Activated CD4-positive, alpha-beta T cell treated with anti-CD3 and anti-CD28 coated beads for 1 hour (primary cell): ENCODE data around the gene ZNF644.
"Not testable (repeated sequence)": the region's sequence is repeated elsewhere in the genome, so short reads cannot be mapped to it uniquely, and the experiment has no call there.

Source experiments
- DNase-seq: peaks from one replicate; pipeline ENCODE4 v3.0.0-alpha.2; 2020

The ZNF644 gene

DNA sequence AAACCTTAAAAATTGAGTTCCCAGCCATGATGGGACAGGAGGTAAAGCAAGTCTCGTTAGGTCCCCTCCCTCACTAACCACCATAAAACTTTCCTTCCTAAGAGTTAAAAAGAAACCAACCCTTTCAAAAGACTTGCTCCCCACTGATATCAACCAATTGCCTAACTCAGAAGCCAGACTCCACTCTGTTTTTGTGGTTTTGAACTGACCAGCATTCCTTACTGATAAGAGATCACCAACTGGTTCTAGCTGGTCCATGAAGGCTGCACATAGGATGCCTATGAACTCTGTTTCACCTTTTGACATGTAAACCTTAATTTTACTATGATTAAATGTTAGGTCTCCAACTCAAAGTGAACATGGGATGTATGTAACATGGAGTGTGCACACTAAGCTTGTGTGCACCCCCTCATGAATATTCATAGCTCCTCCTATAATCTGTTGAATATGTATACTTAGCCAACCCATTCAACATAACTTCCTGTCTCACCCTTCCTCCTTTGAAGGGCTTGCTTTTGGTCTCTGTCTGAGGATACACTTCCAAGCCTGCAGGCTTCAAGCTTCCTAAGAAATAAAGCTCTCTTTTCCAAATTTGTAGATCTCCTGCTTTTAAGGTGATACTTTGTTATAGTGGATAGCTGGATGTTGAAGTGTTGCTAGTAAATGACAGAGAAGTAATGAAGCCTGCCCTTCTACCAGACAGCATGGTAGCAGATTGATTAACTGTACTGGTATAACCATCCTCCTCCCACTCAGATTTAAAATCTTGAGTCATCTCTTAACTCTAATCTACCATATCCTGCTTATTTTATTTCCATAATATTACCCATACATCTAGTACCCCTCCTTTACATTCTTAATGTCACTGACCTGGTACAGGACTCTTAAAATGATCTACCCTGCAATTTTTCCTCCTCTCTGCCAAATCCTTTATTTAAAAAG, 95.6 kb downstream of the ZNF644 start:
- DNase-seq: no peak

DNA sequence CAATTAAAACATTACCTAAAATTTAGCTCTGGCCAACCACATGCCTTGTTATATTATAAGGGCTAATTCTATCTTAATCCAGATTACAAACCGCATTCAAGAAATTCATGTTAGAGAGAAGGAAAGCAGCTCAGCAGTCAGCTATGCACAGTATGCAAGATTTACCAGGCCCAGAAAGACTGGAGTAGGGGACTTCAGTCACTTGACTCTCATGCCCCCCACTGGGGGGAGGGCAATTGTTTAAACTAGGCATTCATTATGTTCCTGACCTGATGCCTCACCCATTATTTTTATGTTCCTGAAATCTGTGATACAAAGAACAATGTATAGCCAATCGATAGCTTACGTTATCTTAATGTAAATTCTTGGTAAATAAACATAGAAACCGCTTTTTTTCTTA, 96.9 kb downstream of the ZNF644 start:
- no peak for DNase-seq

GRCh38 chr1:90922996-90923395, 98.8 kb downstream of the ZNF644 start:
- no peak for DNase-seq

DNA sequence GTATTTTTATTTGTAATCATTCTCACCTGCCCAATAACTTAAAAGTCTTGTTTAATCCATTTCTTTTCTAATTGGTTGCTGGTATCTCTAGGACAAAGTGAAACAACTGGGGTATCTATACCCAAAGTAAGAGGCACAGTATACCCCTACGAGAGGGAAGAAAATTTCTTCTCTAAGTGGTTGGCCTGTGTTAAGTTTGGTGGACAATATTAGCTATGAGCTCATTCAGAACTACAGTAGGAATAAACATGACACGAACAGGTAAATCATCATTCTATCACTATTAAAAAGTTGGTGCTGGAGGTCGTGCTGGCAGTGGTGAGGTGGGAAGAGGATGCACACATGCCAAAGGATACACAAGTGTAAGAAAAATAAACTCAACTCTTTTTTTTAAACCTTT, 99.6 kb downstream of the ZNF644 start:
- DNase-seq: no peak

- no peak for DNase-seq
Measured at GRCh38 chr1:90919900-90920299, 101.9 kb downstream of the ZNF644 start.

- no peak for DNase-seq
Measured at GRCh38 chr1:90919190-90919719, 102.6 kb downstream of the ZNF644 start.

- DNase-seq: no peak
Measured at GRCh38 chr1:90911353-90911752, 110.5 kb downstream of the ZNF644 start.

- DNase-seq: no peak
Measured at GRCh38 chr1:90902672-90903071, 119.2 kb downstream of the ZNF644 start.

DNA sequence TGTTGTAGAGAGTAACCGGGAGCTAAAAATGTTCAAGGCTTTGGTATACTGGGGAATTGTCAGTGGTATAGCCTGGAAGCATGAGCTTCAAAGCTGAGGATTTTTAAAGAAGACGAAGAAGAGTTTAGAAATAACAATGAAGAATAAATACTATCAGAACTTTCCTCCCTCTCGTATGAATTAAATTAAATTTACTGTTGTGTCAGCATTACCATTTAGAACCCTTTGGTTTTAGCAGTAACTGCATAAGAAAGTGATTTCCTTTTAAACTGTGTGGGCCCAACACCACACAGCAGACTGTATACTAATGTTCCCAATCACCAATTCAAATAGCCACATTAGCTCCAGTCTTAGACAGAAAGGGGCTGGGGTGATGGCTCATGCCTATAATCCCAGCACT, 122.6 kb downstream of the ZNF644 start:
- no peak for DNase-seq

- not testable (repeated sequence) for DNase-seq
Measured at GRCh38 chr1:90893679-90894078, 128.2 kb downstream of the ZNF644 start.

- DNase-seq: not testable (repeated sequence)
Measured at GRCh38 chr1:90892884-90893283, 129.0 kb downstream of the ZNF644 start.

GRCh38 chr1:90892196-90892595, 129.6 kb downstream of the ZNF644 start:
- DNase-seq: not testable (repeated sequence)

DNA sequence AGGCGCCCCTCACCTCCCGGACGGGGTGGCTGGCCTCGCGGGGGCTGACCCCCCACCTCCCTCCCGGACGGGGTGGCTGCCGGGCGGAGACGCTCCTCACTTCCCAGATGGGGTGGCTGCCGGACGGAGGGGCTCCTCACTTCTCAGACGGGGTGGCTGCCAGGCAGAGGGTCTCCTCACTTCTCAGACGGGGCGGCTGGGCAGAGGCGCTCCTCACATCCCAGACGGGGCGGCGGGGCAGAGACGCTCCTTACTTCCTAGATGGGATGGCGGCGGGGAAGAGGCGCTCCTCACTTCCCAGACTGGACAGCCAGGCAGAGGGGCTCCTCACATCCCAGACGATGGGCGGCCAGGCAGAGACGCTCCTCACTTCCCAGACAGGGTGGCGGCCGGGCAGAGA, 130.1 kb downstream of the ZNF644 start:
- DNase-seq: not testable (repeated sequence)

DNA sequence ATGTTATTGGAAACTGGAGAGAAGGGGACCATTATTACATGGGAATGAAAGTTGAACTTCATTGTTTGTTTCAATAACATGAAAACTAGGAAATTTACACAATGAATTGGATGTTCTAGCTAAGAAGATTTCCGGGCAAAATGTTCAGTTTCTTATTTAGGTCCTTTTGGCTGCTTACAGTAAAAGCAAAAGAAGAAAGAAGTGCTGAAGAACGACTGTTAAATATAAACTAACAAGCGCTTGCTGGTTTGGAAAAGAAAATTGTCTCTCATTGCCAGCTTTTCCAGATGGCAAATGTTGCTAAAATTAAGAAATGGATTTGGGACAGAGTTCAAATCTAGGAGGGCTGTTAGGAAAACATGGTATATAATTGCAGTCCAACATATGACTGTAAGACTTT, 139.6 kb downstream of the ZNF644 start:
- no peak for DNase-seq

DNA sequence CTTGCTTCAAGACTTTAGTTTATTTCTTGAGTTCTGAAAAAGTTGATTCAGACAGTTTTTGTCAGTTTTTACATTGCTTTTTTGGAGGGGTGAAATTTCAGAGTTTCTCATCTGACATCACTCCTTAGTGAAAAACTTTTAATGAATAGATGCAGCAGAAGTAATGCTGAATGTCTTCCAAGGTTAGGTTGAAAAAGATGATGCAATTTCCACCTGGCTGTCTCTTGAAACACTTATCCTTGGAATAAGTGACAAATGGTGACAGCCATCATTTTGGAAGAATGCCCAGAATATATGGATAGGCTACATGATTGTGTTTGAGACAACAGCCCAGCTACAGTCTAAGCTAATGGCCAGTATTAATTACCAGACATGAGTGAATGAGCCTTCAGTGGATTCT, 140.8 kb downstream of the ZNF644 start:
- no peak for DNase-seq

DNA sequence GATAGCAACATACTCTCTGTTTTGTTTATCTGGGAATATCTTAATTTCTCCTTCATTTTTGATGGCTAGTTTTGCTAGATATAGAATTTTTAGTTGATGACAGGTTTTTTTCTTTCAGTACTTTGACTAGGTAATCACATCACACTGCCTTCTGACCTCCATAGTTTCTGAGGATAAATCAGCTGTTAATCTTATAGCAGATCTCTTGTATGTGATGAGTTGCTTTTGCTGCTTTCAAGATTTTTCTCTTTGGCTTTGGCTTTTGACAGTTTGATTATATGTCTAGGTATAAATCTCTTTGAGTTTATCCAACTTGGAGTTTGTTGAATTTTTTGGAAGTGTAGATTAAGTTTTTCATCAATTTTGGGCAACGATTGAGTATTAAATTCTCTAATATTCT, 142.6 kb downstream of the ZNF644 start:
- DNase-seq: no peak

DNA sequence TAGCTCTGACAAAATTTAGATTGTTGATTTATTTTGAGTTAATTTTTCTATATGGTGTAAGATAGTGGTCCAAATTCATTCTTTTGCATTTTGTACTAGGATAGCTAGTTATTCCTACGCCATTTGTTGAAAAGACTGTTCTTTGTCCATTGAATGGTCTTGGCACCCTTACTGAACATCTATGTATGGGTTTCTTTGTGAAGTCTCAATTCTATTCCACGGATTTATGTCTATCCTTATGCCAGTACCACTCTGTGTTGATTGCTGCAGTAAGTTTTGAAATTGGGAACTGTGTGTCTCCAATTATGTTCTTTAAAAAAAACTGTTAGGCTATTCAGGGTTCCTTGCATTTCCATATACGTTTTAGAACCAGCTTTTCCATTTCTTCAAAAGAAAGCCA, 145.7 kb downstream of the ZNF644 start:
- no peak for DNase-seq
